ENCODE results near the gene MRPL49. TPM values are rescaled to one million over a fixed set of nuclear protein-coding genes. Genes with fewer than 3 reads are reported as not detected.
"Not testable (repeated sequence)": the region's sequence is repeated elsewhere in the genome, so short reads cannot be mapped to it uniquely, and the experiment has no call there.

MRPL49 gene
- total RNA-seq, 1 donor from 2014 or later, result 38.3 TPM

GRCh38 chr11:65141896-65142494 is 19.9 kb downstream of the MRPL49 start:
- H3K4me1 Mint-ChIP-seq, result no peaks in the 10 kb centered on the region
- no peak overlapping the region for H3K27ac Mint-ChIP-seq
- DNase-seq (ENCODE audit: low spot score), result no peak

DNA sequence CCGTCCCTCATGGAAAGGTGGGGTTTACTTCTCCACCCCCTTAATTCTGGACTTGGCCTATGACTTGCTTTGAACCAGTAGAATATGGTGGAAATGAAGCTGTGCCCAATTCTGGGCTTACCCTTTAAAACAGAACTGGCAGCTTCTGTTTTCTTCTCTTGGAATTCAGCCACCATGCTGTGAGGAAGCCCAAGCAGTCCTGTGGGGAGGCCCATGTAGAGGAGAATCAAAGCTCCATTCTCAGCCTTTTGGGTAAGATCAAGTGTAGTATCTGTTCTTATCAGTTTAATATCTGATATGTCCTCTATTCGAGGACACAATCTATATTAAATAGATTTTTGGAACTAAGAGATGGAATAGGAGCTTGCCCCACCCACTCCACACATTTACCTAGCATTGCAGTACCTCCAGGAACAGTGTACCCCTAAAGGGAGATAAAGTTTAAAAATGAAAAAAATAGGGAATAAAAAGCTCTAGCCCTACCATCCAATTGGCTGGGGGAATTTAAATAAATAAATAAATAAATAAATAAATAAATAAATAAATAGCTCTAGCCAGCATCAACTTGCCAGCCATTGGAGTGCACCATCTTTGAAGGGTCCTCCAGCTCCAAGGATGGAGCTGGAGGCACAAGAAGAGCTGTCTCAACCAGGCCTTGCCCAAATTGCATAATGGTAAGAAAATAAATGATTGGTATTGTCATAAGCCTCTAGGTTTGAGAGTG is 25.4 kb downstream of the MRPL49 start:
- no peaks in the 10 kb centered on the region for H4K20me1 ChIP-seq (ENCODE audit: low read depth)
- no peaks in the 10 kb centered on the region for H3K9me3 ChIP-seq (ENCODE audit: low read depth)
- no peak overlapping the region for H3K4me3 ChIP-seq
- no peaks in the 10 kb centered on the region for H3K27me3 ChIP-seq
- Mint-ChIP-seq H3K27me3 (ENCODE audit: insufficient read depth, low read depth) (peaks cover 9% of the 10 kb centered on the region), H3K9me3 (peaks cover 14% of the 10 kb centered on the region), H3K4me3 (no peak overlapping the region), H3K27ac (no peak overlapping the region), H3K36me3 (no peaks in the 10 kb centered on the region), H3K4me1 (peaks cover 9% of the 10 kb centered on the region)
- H2AFZ ChIP-seq (replicated peaks), result no peak overlapping the region
- no peak overlapping the region for H3K27ac ChIP-seq
- no peaks in the 10 kb centered on the region for H3F3A ChIP-seq (ENCODE audit: low read depth)
- no peak overlapping the region for H3K9ac ChIP-seq
- no peak for DNase-seq (ENCODE audit: low spot score)
- TF ChIP-seq EZH2phosphoT487 (IDR thresholded peaks at IDR 0.05), result no peak
- TF ChIP-seq CTCF (IDR thresholded peaks at IDR 0.05), result no peak
- TF ChIP-seq EZH2 (IDR thresholded peaks at IDR 0.05), result no peak
- no peaks in the 10 kb centered on the region for H3K79me2 ChIP-seq (ENCODE audit: low read depth)
- no peaks in the 10 kb centered on the region for H3K4me1 ChIP-seq
- no peak overlapping the region for H3K4me2 ChIP-seq
- no peaks in the 10 kb centered on the region for H3K36me3 ChIP-seq

More at GRCh38 chr11:65141896-65142494, 19.9 kb downstream of the MRPL49 start:
- no peak overlapping the region for H3K27ac ChIP-seq
- H4K20me1 ChIP-seq (ENCODE audit: low read depth), result no peaks in the 10 kb centered on the region
- peaks cover 10% of the 10 kb centered on the region for H3K9me3 Mint-ChIP-seq
- H3F3A ChIP-seq (ENCODE audit: low read depth), result no peaks in the 10 kb centered on the region
- no peaks in the 10 kb centered on the region for H3K36me3 ChIP-seq
- peaks cover 6% of the 10 kb centered on the region for H3K27me3 Mint-ChIP-seq (ENCODE audit: insufficient read depth, low read depth)
- no peaks in the 10 kb centered on the region for H3K79me2 ChIP-seq (ENCODE audit: low read depth)
- no peak overlapping the region for H3K4me3 Mint-ChIP-seq
- H3K4me2 ChIP-seq, result no peak overlapping the region
- H3K27me3 ChIP-seq, result peaks cover 22% of the 10 kb centered on the region
- H3K9ac ChIP-seq, result no peak overlapping the region
- no peaks in the 10 kb centered on the region for H3K9me3 ChIP-seq (ENCODE audit: low read depth)
- TF ChIP-seq CTCF (IDR thresholded peaks at IDR 0.05), result no peak
- no peak for TF ChIP-seq EZH2phosphoT487 (IDR thresholded peaks at IDR 0.05)
- TF ChIP-seq EZH2 (IDR thresholded peaks at IDR 0.05), result no peak
- H2AFZ ChIP-seq (replicated peaks), result no peak overlapping the region
- no peak overlapping the region for H3K4me3 ChIP-seq
- H3K4me1 ChIP-seq, result no peaks in the 10 kb centered on the region
- no peaks in the 10 kb centered on the region for H3K36me3 Mint-ChIP-seq

- Mint-ChIP-seq H3K4me1 (peaks cover 9% of the 10 kb centered on the region), H3K27ac (no peak overlapping the region), H3K4me3 (no peak overlapping the region), H3K27me3 (ENCODE audit: insufficient read depth, low read depth) (peaks cover 9% of the 10 kb centered on the region), H3K9me3 (peaks cover 14% of the 10 kb centered on the region), H3K36me3 (no peaks in the 10 kb centered on the region)
- Histone ChIP-seq H3K4me1 (no peaks in the 10 kb centered on the region), H3K36me3 (no peaks in the 10 kb centered on the region), H3K79me2 (ENCODE audit: low read depth) (no peaks in the 10 kb centered on the region), H4K20me1 (ENCODE audit: low read depth) (no peaks in the 10 kb centered on the region), H3K4me3 (no peak overlapping the region), H2AFZ (replicated peaks) (no peak overlapping the region), H3K27ac (no peak overlapping the region), H3K27me3 (no peaks in the 10 kb centered on the region), H3K9ac (no peak overlapping the region), H3K4me2 (no peak overlapping the region), H3F3A (ENCODE audit: low read depth) (no peaks in the 10 kb centered on the region), H3K9me3 (ENCODE audit: low read depth) (no peaks in the 10 kb centered on the region)
- TF ChIP-seq CTCF (IDR thresholded peaks at IDR 0.05) (no peak), EZH2 (IDR thresholded peaks at IDR 0.05) (no peak), EZH2phosphoT487 (IDR thresholded peaks at IDR 0.05) (no peak)
- DNase-seq (ENCODE audit: low spot score), result no peak
Measured at GRCh38 chr11:65148657-65149056, 26.5 kb downstream of the MRPL49 start.

DNA sequence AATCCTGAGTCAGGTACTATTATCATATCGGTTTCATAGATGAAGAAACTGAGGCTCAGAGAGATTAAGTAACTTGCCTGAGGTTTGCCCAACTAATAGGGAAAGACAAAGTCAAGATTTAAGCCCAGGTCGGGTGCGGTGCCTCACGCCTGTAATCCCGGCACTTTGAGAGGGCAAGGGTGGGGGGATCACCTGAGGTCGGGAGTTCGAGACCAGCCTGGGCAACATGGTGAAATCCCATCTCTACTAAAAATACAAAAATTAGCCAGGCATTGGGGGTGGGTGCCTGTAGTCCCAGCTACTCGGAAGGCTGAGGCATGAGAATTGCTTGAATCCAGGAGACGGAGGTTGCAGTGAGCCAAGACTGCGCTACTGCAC is 28.0 kb downstream of the MRPL49 start:
- H3K9me3 Mint-ChIP-seq, result peaks cover 14% of the 10 kb centered on the region
- not testable (repeated sequence) for H3F3A ChIP-seq (ENCODE audit: low read depth); H3K9ac ChIP-seq; H3K27me3 ChIP-seq; H3K4me3 ChIP-seq; H3K4me3 Mint-ChIP-seq; DNase-seq (ENCODE audit: low spot score); H3K9me3 ChIP-seq (ENCODE audit: low read depth); H3K27ac ChIP-seq; H3K4me1 Mint-ChIP-seq; H3K79me2 ChIP-seq (ENCODE audit: low read depth); H3K27ac Mint-ChIP-seq; H3K36me3 Mint-ChIP-seq; H3K4me1 ChIP-seq; H3K4me2 ChIP-seq; H4K20me1 ChIP-seq (ENCODE audit: low read depth); H3K36me3 ChIP-seq; H2AFZ ChIP-seq (replicated peaks); H3K27me3 Mint-ChIP-seq (ENCODE audit: insufficient read depth, low read depth)
